ENCODE measurements around the gene RAE1. TPM values are rescaled to one million over a fixed set of nuclear protein-coding genes. Genes with fewer than 3 reads are reported as not detected.

The RAE1 gene
- total and polyA plus RNA-seq, 7 donors, result 9.1 to 23.6 (median 14.7) TPM

- WGBS, 3 donors, result 91 to 96% (median 92%) methylated on average over 31 to 32 of the region's 32 CpGs
- no peak for TF ChIP-seq CTCF (IDR thresholded peaks at IDR 0.05)
- Histone ChIP-seq H3K36me3 (ENCODE audit: insufficient read depth in 1 of 2, low read depth in 1 of 2) (peaks cover 4 to 60% of the 10 kb centered on the region in 2 donors), H3K4me1 (peaks cover 87% of the 10 kb centered on the region), H3K9me3 (no peaks in the 10 kb centered on the region), H3K4me3 (no peak overlapping the region), H3K27me3 (ENCODE audit: insufficient read depth in 3 of 3, low read length in 2 of 3) (no peaks in the 10 kb centered on the region), H3K27ac (peak overlapping the region; percentile 58)
- ATAC-seq (no peak), DNase-seq (peak in 1 of 2 donors; percentile 39)
- intact Hi-C loops (cut with DNase I), result no loop called here
Measured at GRCh38 chr20:57402206-57403125, 51.4 kb downstream of the RAE1 start.

GRCh38 chr20:57403216-57403615, 52.2 kb downstream of the RAE1 start:
- no peaks in the 10 kb centered on the region for H3K27me3 ChIP-seq (ENCODE audit: insufficient read depth in 3 of 3, low read length in 2 of 3)
- peaks cover 4 to 64% of the 10 kb centered on the region in 2 donors for H3K36me3 ChIP-seq (ENCODE audit: insufficient read depth in 1 of 2, low read depth in 1 of 2)
- 77 to 91% (median 81%) methylated on average over 10 of the region's 10 CpGs for WGBS, 3 donors
- no peak overlapping the region for H3K4me3 ChIP-seq
- TF ChIP-seq CTCF (IDR thresholded peaks at IDR 0.05), result no peak
- H3K4me1 ChIP-seq, result peaks cover 86% of the 10 kb centered on the region
- H3K27ac ChIP-seq, result peak overlapping the region; percentile 58
- intact Hi-C loops (cut with DNase I), result no loop called here
- peak in 1 of 2 donors; percentile 26 for DNase-seq
- no peaks in the 10 kb centered on the region for H3K9me3 ChIP-seq
- ATAC-seq, result no peak

GRCh38 chr20:57404006-57404405, 53.0 kb downstream of the RAE1 start:
- ATAC-seq (no peak), DNase-seq (peak in 1 of 2 donors; percentile 45)
- H3K27me3 ChIP-seq (ENCODE audit: insufficient read depth in 3 of 3, low read length in 2 of 3), result no peaks in the 10 kb centered on the region
- H3K4me3 ChIP-seq, result no peak overlapping the region
- peak overlapping the region; percentile 58 for H3K27ac ChIP-seq
- 88 to 94% (median 88%) methylated on average over 11 of the region's 11 CpGs for WGBS, 3 donors
- peaks cover 86% of the 10 kb centered on the region for H3K4me1 ChIP-seq
- peaks cover 4 to 71% of the 10 kb centered on the region in 2 donors for H3K36me3 ChIP-seq (ENCODE audit: insufficient read depth in 1 of 2, low read depth in 1 of 2)
- TF ChIP-seq CTCF (IDR thresholded peaks at IDR 0.05), result no peak
- H3K9me3 ChIP-seq, result no peaks in the 10 kb centered on the region
- intact Hi-C loops (cut with DNase I), result no loop called here

- H3K36me3 ChIP-seq (ENCODE audit: insufficient read depth in 1 of 2, low read depth in 1 of 2), result peaks cover 4 to 76% of the 10 kb centered on the region in 2 donors
- TF ChIP-seq CTCF (IDR thresholded peaks at IDR 0.05), result no peak
- peaks cover 81% of the 10 kb centered on the region for H3K4me1 ChIP-seq
- H3K4me3 ChIP-seq, result no peak overlapping the region
- no peaks in the 10 kb centered on the region for H3K27me3 ChIP-seq (ENCODE audit: insufficient read depth in 3 of 3, low read length in 2 of 3)
- intact Hi-C loops (cut with DNase I), result no loop called here
- peak overlapping the region; percentile 74 for H3K27ac ChIP-seq
- no peak for ATAC-seq
- WGBS, 3 donors, result 88 to 95% (median 94%) methylated on average over 20 to 22 of the region's 22 CpGs
- no peaks in the 10 kb centered on the region for H3K9me3 ChIP-seq
- DNase-seq, result peak; percentile 10 to 58
Measured at GRCh38 chr20:57404419-57405072, 53.5 kb downstream of the RAE1 start.
